IMR-90 (cell line): ENCODE data around the gene ERVK3-1. TPM values are rescaled to one million over a fixed set of nuclear protein-coding genes. Genes with fewer than 3 reads are reported as not detected.
A peak's percentile ranks its signal among the peaks of the same experiment; 100 is the strongest.

Experiments
- ATAC-seq: fragments of 200-7000 bp; cut with Tn5 transposase; 2 replicates; pipeline ENCODE4 v1.9.1; 2020; ENCODE audit warnings: low read depth, mild to moderate bottlenecking, moderate library complexity
- BruUV-seq: library from RNA; stranded (reverse); fragments of 400-500 nt; replicated peaks from 2 replicates; lab custom pipeline; 2021; lab: Mats Ljungman, UMichigan
- CTCF ChIA-PET: fragments of 300-600 bp; formaldehyde crosslinking; extraction: SDS; loops from one replicate; lab custom pipeline; 2021; ENCODE audit warnings: antibody characterized with exemption; lab: Yijun Ruan, JAX
- POLR2A ChIA-PET: fragments of 300-600 bp; sonication (Branson Sonifier 250); formaldehyde crosslinking; loops from one replicate; lab custom pipeline; 2022; ENCODE audit warnings: antibody characterized with exemption; ENCODE audit not compliant: unreplicated experiment; lab: Charles Lee
- DNase-seq: peaks from one replicate; pipeline ENCODE4 v3.0.0; 2013
- H2AFZ ChIP-seq: replicated peaks from 2 replicates; pipeline ENCODE3; 2013; ENCODE audit warnings: low read length, mild to moderate bottlenecking; ENCODE audit not compliant: poor library complexity
- H2AK5ac ChIP-seq: 2 replicates; pipeline ENCODE4 v1.6.1; 2013; ENCODE audit warnings: low read depth, low read length, inconsistent platforms
- H2AK9ac ChIP-seq: replicated peaks from 2 replicates; pipeline ENCODE3; 2013; ENCODE audit warnings: mild to moderate bottlenecking, low read depth, low read length, moderate library complexity; ENCODE audit not compliant: poor library complexity
- H2BK120ac ChIP-seq: 2 replicates; pipeline ENCODE4 v1.6.1; 2013; ENCODE audit warnings: low read depth, low read length, inconsistent platforms
- H2BK15ac ChIP-seq: 3 replicates; pipeline ENCODE4 v1.6.1; 2013; ENCODE audit warnings: low read depth, low read length, inconsistent platforms
- H2BK20ac ChIP-seq: 2 replicates; pipeline ENCODE4 v1.6.1; 2013; ENCODE audit warnings: low read depth, mild to moderate bottlenecking, inconsistent platforms, low read length, moderate library complexity
- H2BK5ac ChIP-seq: 2 replicates; pipeline ENCODE4 v1.6.1; 2013; ENCODE audit warnings: mild to moderate bottlenecking, low read depth, low read length, inconsistent platforms; ENCODE audit not compliant: poor library complexity, severe bottlenecking
- H3K14ac ChIP-seq: replicated peaks from 2 replicates; pipeline ENCODE4 v1.6.1; 2013; ENCODE audit warnings: low read depth, low read length, inconsistent platforms
- H3K18ac ChIP-seq: 2 replicates; pipeline ENCODE4 v1.6.1; 2013; ENCODE audit warnings: low read depth, low read length, control low read depth
- H3K23ac ChIP-seq: 2 replicates; pipeline ENCODE4 v1.6.1; 2013; ENCODE audit warnings: low read depth, low read length, inconsistent platforms
- H3K27ac ChIP-seq: 2 replicates; pipeline ENCODE4 v1.5.1; 2013; ENCODE audit warnings: mild to moderate bottlenecking, control low read depth, low read length; ENCODE audit not compliant: insufficient read depth
- H3K27me3 ChIP-seq: 2 replicates; pipeline ENCODE4 v1.6.1; 2013; ENCODE audit warnings: low read length; ENCODE audit not compliant: control insufficient read depth, insufficient read depth
- H3K36me3 ChIP-seq: 2 replicates; pipeline ENCODE4 v1.6.1; 2013; ENCODE audit warnings: low read length, mixed read lengths; ENCODE audit not compliant: control insufficient read depth, insufficient read depth
- H3K4ac ChIP-seq: 2 replicates; pipeline ENCODE4 v1.6.1; 2013; ENCODE audit warnings: low read depth, low read length, inconsistent platforms
- H3K4me1 ChIP-seq: 2 replicates; pipeline ENCODE4 v1.6.1; 2013; ENCODE audit warnings: low read length, mixed read lengths; ENCODE audit not compliant: control insufficient read depth, insufficient read depth
- H3K4me2 ChIP-seq: 2 replicates; pipeline ENCODE4 v1.6.1; 2013; ENCODE audit warnings: low read depth, mild to moderate bottlenecking, control low read depth, low read length, moderate library complexity
- H3K4me3 ChIP-seq: 2 replicates; pipeline ENCODE4 v1.5.1; 2013; ENCODE audit warnings: low read depth, mild to moderate bottlenecking, control low read depth, low read length, moderate library complexity; ENCODE audit not compliant: insufficient read depth
- H3K56ac ChIP-seq: 2 replicates; pipeline ENCODE4 v1.6.1; 2013; ENCODE audit warnings: low read length, inconsistent platforms; ENCODE audit not compliant: insufficient read depth; ENCODE audit errors: extremely low read depth
- H3K79me1 ChIP-seq, 2 experiments: 2 replicates each; pipeline ENCODE4 v1.6.1; 2013; ENCODE audit warnings: low read length in 2 of 2, inconsistent platforms in 1 of 2, low read depth in 1 of 2
- H3K9ac ChIP-seq: 2 replicates; pipeline ENCODE4 v1.6.1; 2013; ENCODE audit warnings: low read depth, low read length, control low read depth
- H3K9me1 ChIP-seq: 2 replicates; pipeline ENCODE4 v1.6.1; 2013; ENCODE audit warnings: low read length, inconsistent platforms; ENCODE audit not compliant: insufficient read depth
- H3K9me3 ChIP-seq: 2 replicates; pipeline ENCODE4 v1.6.1; 2013; ENCODE audit warnings: low read length; ENCODE audit not compliant: control insufficient read depth, insufficient read depth
- H4K20me1 ChIP-seq: 2 replicates; pipeline ENCODE4 v1.6.1; 2013; ENCODE audit warnings: low read length, inconsistent platforms; ENCODE audit not compliant: insufficient read depth
- H4K5ac ChIP-seq: 2 replicates; pipeline ENCODE4 v1.6.1; 2013; ENCODE audit warnings: mild to moderate bottlenecking, low read depth, low read length, control low read depth
- H4K8ac ChIP-seq, 2 experiments: 2 replicates each; pipeline ENCODE4 v1.6.1; 2013; ENCODE audit warnings: low read depth in 2 of 2, low read length in 2 of 2, control low read depth in 1 of 2, inconsistent platforms in 1 of 2
- H4K91ac ChIP-seq: 2 replicates; pipeline ENCODE4 v1.6.1; 2013; ENCODE audit warnings: low read depth, low read length, inconsistent platforms; ENCODE audit not compliant: insufficient read depth
- BHLHE40 ChIP-seq: fragments of 150-350 bp; IDR thresholded peaks from 2 replicates; pipeline ENCODE4 v1.6.1; 2016; ENCODE audit warnings: mild to moderate bottlenecking, low read depth, low read length
- CHD1 ChIP-seq: IDR thresholded peaks from 2 replicates; pipeline ENCODE4 v1.6.1; 2012; ENCODE audit warnings: low read depth, low read length, improper control_type of control experiment
- FOS ChIP-seq: fragments of 150-350 bp; IDR thresholded peaks from 2 replicates; pipeline ENCODE4 v1.6.1; 2016; ENCODE audit warnings: low read depth, low read length
- MAFK ChIP-seq: IDR thresholded peaks from 2 replicates; pipeline ENCODE4 v1.6.1; 2012; ENCODE audit warnings: low read depth, low read length, improper control_type of control experiment
- MAZ ChIP-seq: IDR thresholded peaks from 2 replicates; pipeline ENCODE4 v1.6.1; 2012; ENCODE audit warnings: low read depth, mild to moderate bottlenecking, low read length, improper control_type of control experiment, moderate library complexity, borderline replicate concordance
- MXI1 ChIP-seq: IDR thresholded peaks from 2 replicates; pipeline ENCODE4 v1.6.1; 2012; ENCODE audit warnings: low read depth, mild to moderate bottlenecking, low read length, moderate library complexity, borderline replicate concordance
- NFE2L2 ChIP-seq: fragments of 150-350 bp; IDR thresholded peaks from 2 replicates; pipeline ENCODE4 v1.6.1; 2016; ENCODE audit warnings: low read depth, mild to moderate bottlenecking, low read length
- POLR2A ChIP-seq: IDR thresholded peaks from 2 replicates; pipeline ENCODE4 v1.6.1; 2012; ENCODE audit warnings: mild to moderate bottlenecking, low read depth, low read length
- RAD21 ChIP-seq: IDR thresholded peaks from 2 replicates; pipeline ENCODE4 v1.6.1; 2012; ENCODE audit warnings: low read length, improper control_type of control experiment
- RFX5 ChIP-seq: IDR thresholded peaks from 2 replicates; pipeline ENCODE4 v1.8.0; 2012; ENCODE audit warnings: low read depth, mild to moderate bottlenecking, low read length, moderate library complexity
- SMC3 ChIP-seq: fragments of 150-350 bp; IDR thresholded peaks from 2 replicates; pipeline ENCODE4 v1.6.1; 2016; ENCODE audit warnings: low read depth, mild to moderate bottlenecking, antibody characterized with exemption, low read length, moderate library complexity
- WGBS, 2 experiments: methylation state at CpG; one replicate each; pipeline versions ENCODE4 v1.1.5 to v1.1.7; 2013; ENCODE audit warnings: missing lambda C conversion rate in 2 of 2; ENCODE audit not compliant: insufficient read length in 1 of 2; ENCODE audit errors: extremely low coverage in 2 of 2; 5-methylcytosine and 5-hydroxymethylcytosine counted together
- dilution Hi-C: fragments of 300-500 bp; cut with HindIII; formaldehyde crosslinking; loops from one replicate; pipeline ENCODE4 v1.14.3; 2018; ENCODE audit warnings: low sequenced_read_pairs; ENCODE audit not compliant: unreplicated experiment
- in situ Hi-C: fragments of 300-500 bp; cut with MboI; formaldehyde crosslinking; loops from 3 replicates; pipeline ENCODE4 v1.14.3; 2019; ENCODE audit warnings: low sequenced_read_pairs, inconsistent platforms, mixed read lengths
- intact Hi-C: fragments of 100-400 bp; cut with micrococcal nuclease; formaldehyde crosslinking; loops from 2 replicates; pipeline ENCODE4 v1.10.0; 2022
- polyA plus RNA-seq, 3 experiments: library from polyadenylated mRNA; depleted of rRNA; stranded (reverse); fragments of >200 nt; gene quantifications; 2 replicates each; pipeline ENCODE4 v1.2.3, GENCODE V29; 2012; ENCODE audit warnings: low replicate concordance in 1 of 3
- total RNA-seq: library from RNA; depleted of rRNA; stranded (reverse); fragments of >200 nt; gene quantifications from 2 replicates; pipeline ENCODE4 v1.2.3, GENCODE V29; 2012
- TF ChIP-seq, protein P1 (sequence below): fragments of 150-350 bp; IDR thresholded peaks from 2 replicates; pipeline ENCODE4 v1.6.1; 2016; ENCODE audit warnings: low read depth, mild to moderate bottlenecking, low read length, moderate library complexity, borderline replicate concordance
- TF ChIP-seq, protein P2 (sequence below): conservative IDR thresholded peaks from 2 replicates; pipeline ENCODE4 v1.5.1; 2012; ENCODE audit warnings: mild to moderate bottlenecking, low read depth, low read length, improper control_type of control experiment
- TF ChIP-seq, protein P3 (sequence below): fragments of 150-350 bp; IDR thresholded peaks from 2 replicates; pipeline ENCODE4 v1.6.1; 2017; ENCODE audit warnings: mild to moderate bottlenecking, antibody characterized with exemption, low read length, low read depth

Gene ERVK3-1
- total and polyA plus RNA-seq, 2 of the 4 experiments (the other 2 are of a cell fraction) = 33.0 to 39.3 TPM

DNA sequence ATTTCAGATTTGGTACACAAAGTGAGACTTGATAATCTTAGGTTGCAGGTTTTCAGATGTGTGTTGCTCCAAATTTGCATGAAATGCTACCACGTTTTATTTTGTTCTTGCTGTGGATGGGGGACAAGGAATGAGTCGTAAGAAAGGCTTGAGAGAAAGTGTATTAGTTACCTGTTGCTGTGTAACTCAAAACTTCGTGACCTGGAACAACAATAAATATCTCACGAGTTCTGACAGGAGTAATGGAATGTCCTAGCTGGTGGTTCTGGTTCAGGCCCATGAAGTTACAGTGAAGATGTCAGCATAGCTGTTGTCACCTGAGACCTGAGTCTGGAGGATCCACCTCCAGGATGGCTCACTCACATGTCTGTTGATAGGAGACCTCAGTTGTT lies 25.3 kb upstream of the ERVK3-1 start:
- H2BK15ac ChIP-seq = no peak overlapping the region
- CTCF ChIA-PET = no interaction called here
- no peak overlapping the region for H2AK9ac ChIP-seq
- no peak for DNase-seq
- intact Hi-C loops = loop anchor here (5.0 kb wide), 1 partner anchor 98 kb away; the partner anchor contains the start of gene ZNF274
- peaks cover 39 to 64% of the 10 kb centered on the region in 2 experiments for H3K79me1 ChIP-seq
- H3K9me1 ChIP-seq = peaks cover 8% of the 10 kb centered on the region; the same call in 1 of the 2 replicates
- no peak overlapping the region for H2BK5ac ChIP-seq
- no peak overlapping the region for H2BK120ac ChIP-seq
- H3K27me3 ChIP-seq = no peaks in the 10 kb centered on the region
- no peak overlapping the region for H2BK20ac ChIP-seq
- in situ Hi-C loops = no loop called here
- ATAC-seq = no peak
- H3K23ac ChIP-seq = peak overlapping the region; percentile 85; the same call in 1 of the 2 replicates
- BruUV-seq = no TSS peak
- H3K18ac ChIP-seq = no peak overlapping the region
- H3K4ac ChIP-seq = no peak overlapping the region
- H3K4me2 ChIP-seq = peak overlapping the region; percentile 85
- H3K9me3 ChIP-seq = peaks cover 19% of the 10 kb centered on the region; the same call in 1 of the 2 replicates
- H3K36me3 ChIP-seq = peaks cover 27% of the 10 kb centered on the region
- peaks cover 12% of the 10 kb centered on the region for H4K20me1 ChIP-seq
- no peak overlapping the region for H3K9ac ChIP-seq
- H4K5ac ChIP-seq = no peak overlapping the region
- H2AFZ ChIP-seq = no peak overlapping the region
- no peak overlapping the region; a peak in 1 of 4 replicates for H4K8ac ChIP-seq
- dilution Hi-C loops = no loop called here
- 100% methylated on average over 1 of the region's 4 CpGs; no CpG with 5 or more reads in 1 of the 2 experiments for WGBS, 2 experiments
- no peak overlapping the region for H2AK5ac ChIP-seq
- no peak overlapping the region for H4K91ac ChIP-seq
- H3K56ac ChIP-seq = no peak overlapping the region
- TF ChIP-seq, protein P1, sequence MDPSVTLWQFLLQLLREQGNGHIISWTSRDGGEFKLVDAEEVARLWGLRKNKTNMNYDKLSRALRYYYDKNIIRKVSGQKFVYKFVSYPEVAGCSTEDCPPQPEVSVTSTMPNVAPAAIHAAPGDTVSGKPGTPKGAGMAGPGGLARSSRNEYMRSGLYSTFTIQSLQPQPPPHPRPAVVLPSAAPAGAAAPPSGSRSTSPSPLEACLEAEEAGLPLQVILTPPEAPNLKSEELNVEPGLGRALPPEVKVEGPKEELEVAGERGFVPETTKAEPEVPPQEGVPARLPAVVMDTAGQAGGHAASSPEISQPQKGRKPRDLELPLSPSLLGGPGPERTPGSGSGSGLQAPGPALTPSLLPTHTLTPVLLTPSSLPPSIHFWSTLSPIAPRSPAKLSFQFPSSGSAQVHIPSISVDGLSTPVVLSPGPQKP = no peak
- TF ChIP-seq FOS (no peak), CHD1 (no peak), BHLHE40 (no peak), POLR2A (no peak), MAFK (no peak), RAD21 (no peak), NFE2L2 (no peak), MXI1 (no peak), MAZ (no peak), SMC3 (no peak), RFX5 (no peak)
- TF ChIP-seq, protein P2, sequence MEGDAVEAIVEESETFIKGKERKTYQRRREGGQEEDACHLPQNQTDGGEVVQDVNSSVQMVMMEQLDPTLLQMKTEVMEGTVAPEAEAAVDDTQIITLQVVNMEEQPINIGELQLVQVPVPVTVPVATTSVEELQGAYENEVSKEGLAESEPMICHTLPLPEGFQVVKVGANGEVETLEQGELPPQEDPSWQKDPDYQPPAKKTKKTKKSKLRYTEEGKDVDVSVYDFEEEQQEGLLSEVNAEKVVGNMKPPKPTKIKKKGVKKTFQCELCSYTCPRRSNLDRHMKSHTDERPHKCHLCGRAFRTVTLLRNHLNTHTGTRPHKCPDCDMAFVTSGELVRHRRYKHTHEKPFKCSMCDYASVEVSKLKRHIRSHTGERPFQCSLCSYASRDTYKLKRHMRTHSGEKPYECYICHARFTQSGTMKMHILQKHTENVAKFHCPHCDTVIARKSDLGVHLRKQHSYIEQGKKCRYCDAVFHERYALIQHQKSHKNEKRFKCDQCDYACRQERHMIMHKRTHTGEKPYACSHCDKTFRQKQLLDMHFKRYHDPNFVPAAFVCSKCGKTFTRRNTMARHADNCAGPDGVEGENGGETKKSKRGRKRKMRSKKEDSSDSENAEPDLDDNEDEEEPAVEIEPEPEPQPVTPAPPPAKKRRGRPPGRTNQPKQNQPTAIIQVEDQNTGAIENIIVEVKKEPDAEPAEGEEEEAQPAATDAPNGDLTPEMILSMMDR = no peak
- TF ChIP-seq, protein P3, sequence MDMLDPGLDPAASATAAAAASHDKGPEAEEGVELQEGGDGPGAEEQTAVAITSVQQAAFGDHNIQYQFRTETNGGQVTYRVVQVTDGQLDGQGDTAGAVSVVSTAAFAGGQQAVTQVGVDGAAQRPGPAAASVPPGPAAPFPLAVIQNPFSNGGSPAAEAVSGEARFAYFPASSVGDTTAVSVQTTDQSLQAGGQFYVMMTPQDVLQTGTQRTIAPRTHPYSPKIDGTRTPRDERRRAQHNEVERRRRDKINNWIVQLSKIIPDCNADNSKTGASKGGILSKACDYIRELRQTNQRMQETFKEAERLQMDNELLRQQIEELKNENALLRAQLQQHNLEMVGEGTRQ = no peak
- no peak overlapping the region for H3K27ac ChIP-seq
- no peak overlapping the region for H3K4me3 ChIP-seq
- POLR2A ChIA-PET = interaction anchor here (0.6 kb wide), 1 partner anchor 172 kb away, joined by 3 read pairs; the partner anchor contains the start of gene ZNF324B
- H3K4me1 ChIP-seq = 0 out of 2 replicates have a peak, but pooled peaks cover 2% of the 10 kb centered on the region
- H3K14ac ChIP-seq = no peak overlapping the region; the same call in none of the 2 replicates
